GM12892 (cell line): ENCODE data around the gene CACNA1C.

Source experiments
- POLR2A ChIP-seq: IDR thresholded peaks from 2 replicates; pipeline ENCODE4 v1.6.1; 2011; ENCODE audit warnings: low read depth, low read length, control low read depth
- POLR2AphosphoS5 ChIP-seq: IDR thresholded peaks from 2 replicates; pipeline ENCODE4 v1.6.1; 2011; ENCODE audit warnings: low read depth, low read length, control low read depth

GRCh38 chr12:2294651-2295475 lies 242.1 kb downstream of the CACNA1C start:
- TF ChIP-seq POLR2AphosphoS5 = no peak
- no peak for TF ChIP-seq POLR2A
